Tibial artery (tissue), 4 donors: ENCODE measurements around the gene PRR3.

Source experiments
- DNase-seq, 2 donors: peaks; one replicate each; pipeline ENCODE4 v3.0.0-alpha.2; 2019
- H3K27ac ChIP-seq, 2 donors: fragments of 200-600 bp; sonication (generic) in 1 of 2; 1 replicate in 1 of 2; 2 replicates in 1 of 2; pipeline ENCODE4 v1.5.1; 2018 to 2019; ENCODE audit warnings: mild to moderate bottlenecking in 1 of 2
- H3K27me3 ChIP-seq, 2 donors: fragments of 200-600 bp; sonication (generic) in 1 of 2; one replicate each; pipeline versions ENCODE4 v1.5.1 to v1.6.0; 2016 to 2019
- H3K36me3 ChIP-seq, 3 donors: fragments of 200-600 bp; sonication (generic) in 2 of 3; one replicate each; pipeline ENCODE4 v1.5.1; 2016 to 2019; ENCODE audit warnings: mild to moderate bottlenecking in 2 of 3
- H3K4me1 ChIP-seq, 4 donors: fragments of 200-600 bp; sonication (generic) in 2 of 4; 1 replicate in 3 of 4; 2 replicates in 1 of 4; pipeline ENCODE4 v1.5.1; 2016 to 2019
- H3K4me3 ChIP-seq, 2 donors: fragments of 200-600 bp; sonication (generic) in 1 of 2; 1 replicate in 1 of 2; 2 replicates in 1 of 2; pipeline ENCODE4 v1.5.1; 2018 to 2019; ENCODE audit warnings: mild to moderate bottlenecking in 2 of 2
- H3K9me3 ChIP-seq, 3 donors: fragments of 200-600 bp; sonication (generic) in 1 of 3; one replicate each; pipeline ENCODE4 v1.5.1; 2016 to 2019
- intact Hi-C: fragments of 100-400 bp; cut with DNase I; formaldehyde crosslinking; loops from one replicate; pipeline ENCODE4 v1.15.0; 2023; ENCODE audit warnings: low total_unique reads
- TF ChIP-seq, protein P1 (sequence below), 2 experiments: fragments of 200-600 bp in 1 of 2; fragments of 450-650 bp in 1 of 2; IDR thresholded peaks; one replicate each; pipeline ENCODE4 v1.5.1; 2017 to 2019; ENCODE audit warnings: antibody characterized with exemption in 2 of 2, mild to moderate bottlenecking in 1 of 2, moderate library complexity in 1 of 2

PRR3 gene

DNA sequence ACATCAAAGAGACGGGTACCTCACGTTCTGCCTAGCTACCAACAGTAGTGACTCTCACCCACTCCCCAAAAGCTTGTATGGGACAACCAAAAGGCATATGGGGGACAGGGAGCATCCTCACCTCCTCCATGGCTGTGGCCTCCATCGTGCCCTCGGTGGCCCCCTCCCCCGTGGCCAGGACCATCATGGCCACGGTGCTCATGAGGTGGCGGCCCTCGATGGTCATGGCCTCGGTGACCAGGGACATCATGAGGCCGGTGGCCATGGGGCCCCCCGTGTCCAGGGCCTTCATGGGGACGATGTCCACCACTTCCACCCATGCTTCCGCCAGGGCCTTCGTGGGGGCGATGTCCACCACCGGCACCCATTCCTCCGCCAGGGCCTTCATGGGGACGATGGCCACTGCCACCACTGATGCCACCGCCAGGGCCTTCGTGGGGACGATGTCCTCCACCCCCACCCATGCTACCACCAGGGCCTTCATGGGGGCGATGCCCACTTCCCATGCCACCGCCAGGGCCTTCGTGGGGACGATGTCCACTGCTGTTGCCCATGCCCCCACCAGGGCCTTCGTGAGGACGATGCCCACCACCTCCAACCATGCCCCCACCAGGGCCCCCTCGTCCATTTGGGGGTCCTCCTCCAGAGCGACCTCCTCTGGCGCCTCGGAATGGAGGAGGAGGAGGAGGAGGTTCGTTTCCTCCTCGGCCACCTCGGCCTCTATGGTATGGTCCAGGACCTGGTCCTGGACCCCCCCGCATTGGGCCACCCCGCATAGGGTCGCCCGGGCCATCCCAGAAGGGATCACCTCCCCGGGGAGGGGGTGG, 44.9 kb downstream of the PRR3 start:
- H3K4me1 ChIP-seq: no peaks in the 10 kb centered on the region
- no peaks in the 10 kb centered on the region for H3K9me3 ChIP-seq
- intact Hi-C loops: no loop called here
- peaks cover 64 to 68% (median 66%) of the 10 kb centered on the region in 3 donors for H3K36me3 ChIP-seq
- TF ChIP-seq, protein P1, sequence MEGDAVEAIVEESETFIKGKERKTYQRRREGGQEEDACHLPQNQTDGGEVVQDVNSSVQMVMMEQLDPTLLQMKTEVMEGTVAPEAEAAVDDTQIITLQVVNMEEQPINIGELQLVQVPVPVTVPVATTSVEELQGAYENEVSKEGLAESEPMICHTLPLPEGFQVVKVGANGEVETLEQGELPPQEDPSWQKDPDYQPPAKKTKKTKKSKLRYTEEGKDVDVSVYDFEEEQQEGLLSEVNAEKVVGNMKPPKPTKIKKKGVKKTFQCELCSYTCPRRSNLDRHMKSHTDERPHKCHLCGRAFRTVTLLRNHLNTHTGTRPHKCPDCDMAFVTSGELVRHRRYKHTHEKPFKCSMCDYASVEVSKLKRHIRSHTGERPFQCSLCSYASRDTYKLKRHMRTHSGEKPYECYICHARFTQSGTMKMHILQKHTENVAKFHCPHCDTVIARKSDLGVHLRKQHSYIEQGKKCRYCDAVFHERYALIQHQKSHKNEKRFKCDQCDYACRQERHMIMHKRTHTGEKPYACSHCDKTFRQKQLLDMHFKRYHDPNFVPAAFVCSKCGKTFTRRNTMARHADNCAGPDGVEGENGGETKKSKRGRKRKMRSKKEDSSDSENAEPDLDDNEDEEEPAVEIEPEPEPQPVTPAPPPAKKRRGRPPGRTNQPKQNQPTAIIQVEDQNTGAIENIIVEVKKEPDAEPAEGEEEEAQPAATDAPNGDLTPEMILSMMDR (IDR thresholded peaks at IDR 0.05): no peak
- DNase-seq: no peak
- H3K4me3 ChIP-seq: no peak overlapping the region
- no peak overlapping the region for H3K27ac ChIP-seq
- no peaks in the 10 kb centered on the region for H3K27me3 ChIP-seq

DNA sequence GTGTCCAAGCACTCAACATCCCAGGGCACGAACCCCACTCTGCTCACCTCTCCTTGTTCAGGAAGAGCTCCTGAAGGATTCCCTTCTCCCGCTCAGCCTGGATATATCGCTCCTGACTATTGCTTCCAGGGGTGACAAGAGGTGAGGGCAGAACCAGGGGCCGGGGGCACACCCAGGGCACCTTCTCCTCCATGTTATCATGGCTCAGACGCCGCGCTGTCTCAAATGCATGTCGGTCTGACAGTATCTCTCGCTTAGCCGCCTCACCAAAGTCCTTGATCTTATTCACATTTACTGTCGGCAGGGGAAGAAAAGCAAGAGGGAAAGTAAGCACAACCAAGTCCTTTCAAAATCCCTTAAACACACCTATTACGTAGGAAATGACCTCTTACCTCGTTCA, 46.9 kb downstream of the PRR3 start:
- Histone ChIP-seq H3K27ac (no peak overlapping the region), H3K9me3 (no peaks in the 10 kb centered on the region), H3K27me3 (no peaks in the 10 kb centered on the region), H3K36me3 (peaks cover 83 to 87% (median 85%) of the 10 kb centered on the region in 3 donors), H3K4me3 (no peak overlapping the region), H3K4me1 (peaks cover 0 to 1% (median under 1%) of the 10 kb centered on the region in 4 donors)
- intact Hi-C loops: no loop called here
- TF ChIP-seq, protein P1 (IDR thresholded peaks at IDR 0.05): no peak
- DNase-seq: no peak

DNA sequence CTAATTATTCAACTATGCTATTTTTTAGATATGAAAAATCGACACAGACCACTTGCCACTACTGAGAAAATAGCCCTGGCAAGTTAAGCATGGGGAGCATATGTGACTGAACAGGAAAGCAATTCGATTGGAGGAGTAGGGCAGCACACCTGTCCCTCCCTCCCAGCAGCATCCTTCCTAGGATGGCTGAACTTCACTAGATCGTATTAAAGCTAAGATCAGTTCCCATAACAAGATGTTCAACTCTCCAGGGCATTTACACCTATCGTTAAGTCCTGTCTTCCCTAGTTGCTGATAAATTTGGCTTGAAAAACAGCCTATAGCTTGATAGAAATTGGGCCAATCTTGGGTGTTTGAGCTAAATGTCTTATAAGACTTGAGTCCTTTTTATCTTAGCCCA, 53.0 kb downstream of the PRR3 start:
- intact Hi-C loops: no loop called here
- no peak for DNase-seq
- TF ChIP-seq, protein P1 (IDR thresholded peaks at IDR 0.05): no peak
- no peaks in the 10 kb centered on the region for H3K9me3 ChIP-seq
- peaks cover 45 to 46% (median 45%) of the 10 kb centered on the region in 3 donors for H3K36me3 ChIP-seq
- peaks cover 0 to 58% (median 34%) of the 10 kb centered on the region in 4 donors for H3K4me1 ChIP-seq
- H3K4me3 ChIP-seq: no peak overlapping the region
- no peaks in the 10 kb centered on the region for H3K27me3 ChIP-seq
- H3K27ac ChIP-seq: peak overlapping the region in 1 of 2 donors; percentile 98

DNA sequence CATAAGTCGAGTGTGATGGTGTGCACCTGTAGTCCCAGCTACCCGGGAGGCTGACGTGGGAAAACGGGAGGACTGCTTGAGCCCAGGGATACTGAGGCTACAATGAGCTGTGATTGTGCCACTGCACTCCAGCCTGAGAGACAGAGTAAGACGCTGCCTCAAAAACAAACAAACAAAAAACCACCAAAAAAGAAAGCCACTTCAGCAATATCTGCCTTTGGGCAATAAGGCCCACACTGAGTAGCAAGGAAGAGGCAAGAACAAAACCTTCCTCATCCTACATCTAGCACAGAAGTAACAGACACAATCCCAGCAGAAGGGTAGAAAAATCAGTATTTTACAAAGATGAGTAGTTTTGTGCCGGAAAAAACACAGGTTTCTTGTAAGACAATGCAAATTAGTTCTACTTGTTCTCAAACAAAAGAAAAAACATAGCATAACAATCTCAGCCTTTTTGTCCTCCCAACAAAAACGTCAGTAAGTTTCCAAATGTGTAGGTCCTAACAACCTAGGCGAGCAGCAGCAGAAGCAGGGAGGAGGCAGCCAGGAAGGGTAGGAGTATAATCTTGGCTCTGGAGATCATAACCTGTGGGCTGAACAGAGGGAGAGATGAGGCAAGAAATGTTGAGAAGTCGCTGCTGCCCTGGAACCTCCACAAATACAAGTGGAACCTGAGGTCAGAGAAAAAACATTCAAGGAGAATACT, 54.2 kb downstream of the PRR3 start:
- intact Hi-C loops: no loop called here
- DNase-seq: no peak
- H3K4me3 ChIP-seq: no peak overlapping the region
- H3K4me1 ChIP-seq: peaks cover 0 to 58% (median 34%) of the 10 kb centered on the region in 4 donors
- H3K27ac ChIP-seq: peak overlapping the region in 1 of 2 donors; percentile 98
- no peaks in the 10 kb centered on the region for H3K27me3 ChIP-seq
- TF ChIP-seq, protein P1 (IDR thresholded peaks at IDR 0.05): no peak
- peaks cover 38 to 41% (median 40%) of the 10 kb centered on the region in 3 donors for H3K36me3 ChIP-seq
- no peaks in the 10 kb centered on the region for H3K9me3 ChIP-seq

DNA sequence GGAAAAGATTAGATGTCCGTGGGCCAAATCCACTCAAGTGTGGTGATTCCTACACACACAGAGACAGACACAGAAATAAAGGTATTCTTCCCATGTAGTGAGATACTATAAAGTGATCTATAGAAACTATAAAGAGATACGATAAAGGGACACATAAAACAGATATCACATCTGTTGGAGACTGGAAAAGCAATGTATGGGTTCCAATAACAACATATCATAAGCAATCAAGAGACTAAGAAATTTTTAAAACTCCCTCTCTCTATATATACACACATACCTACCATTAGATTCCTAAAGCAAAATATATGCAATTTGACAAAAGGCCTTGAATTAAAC, 54.7 kb downstream of the PRR3 start:
- TF ChIP-seq, protein P1 (IDR thresholded peaks at IDR 0.05): no peak
- Histone ChIP-seq H3K27ac (peak overlapping the region in 1 of 2 donors; percentile 98), H3K4me1 (peaks cover 0 to 58% (median 34%) of the 10 kb centered on the region in 4 donors), H3K36me3 (peaks cover 38 to 41% (median 40%) of the 10 kb centered on the region in 3 donors), H3K27me3 (no peaks in the 10 kb centered on the region), H3K4me3 (no peak overlapping the region), H3K9me3 (no peaks in the 10 kb centered on the region)
- intact Hi-C loops: no loop called here
- no peak for DNase-seq
